ENCODE data around the gene DCC.
"Not testable (repeated sequence)": the region's sequence is repeated elsewhere in the genome, so short reads cannot be mapped to it uniquely, and the experiment has no call there.

The DCC gene

GRCh38 chr18:52348209-52348608 is 8.2 kb downstream of the DCC start:
- DNase-seq = no peak

- no peak for DNase-seq
These were observed 9.5 kb downstream of the DCC start for GRCh38 chr18:52349498-52349897.

GRCh38 chr18:52352920-52353319 is 12.9 kb downstream of the DCC start:
- DNase-seq = no peak

- no peak for DNase-seq
These were observed 13.6 kb downstream of the DCC start for GRCh38 chr18:52353589-52353988.

GRCh38 chr18:52363861-52364260 is 23.9 kb downstream of the DCC start:
- no peak for DNase-seq

- DNase-seq = not testable (repeated sequence)
These were observed 26.9 kb downstream of the DCC start for GRCh38 chr18:52366851-52367250.

GRCh38 chr18:52367953-52368742 is 28.2 kb downstream of the DCC start:
- DNase-seq = no peak

- DNase-seq = no peak
These were observed 30.8 kb downstream of the DCC start for GRCh38 chr18:52370841-52371240.

- no peak for DNase-seq
These were observed 36.1 kb downstream of the DCC start for GRCh38 chr18:52376104-52376503.

- no peak for DNase-seq
These were observed 37.1 kb downstream of the DCC start for GRCh38 chr18:52377094-52377493.

- no peak for DNase-seq
These were observed 46.3 kb downstream of the DCC start for GRCh38 chr18:52386306-52386705.

- no peak for DNase-seq
These were observed 47.2 kb downstream of the DCC start for GRCh38 chr18:52387175-52387574.

GRCh38 chr18:52391810-52392559 is 52.0 kb downstream of the DCC start:
- no peak for DNase-seq

GRCh38 chr18:52394602-52395001 is 54.6 kb downstream of the DCC start:
- no peak for DNase-seq

- no peak for DNase-seq
These were observed 55.3 kb downstream of the DCC start for GRCh38 chr18:52395146-52395852.

GRCh38 chr18:52401236-52401635 is 61.2 kb downstream of the DCC start:
- no peak for DNase-seq

GRCh38 chr18:52402814-52403213 is 62.8 kb downstream of the DCC start:
- DNase-seq = no peak

- no peak for DNase-seq
These were observed 63.5 kb downstream of the DCC start for GRCh38 chr18:52403291-52404021.

GRCh38 chr18:52408800-52409302 is 68.9 kb downstream of the DCC start:
- DNase-seq = no peak

GRCh38 chr18:52409727-52410126 is 69.7 kb downstream of the DCC start:
- no peak for DNase-seq

GRCh38 chr18:52415131-52415530 is 75.1 kb downstream of the DCC start:
- DNase-seq = no peak

GRCh38 chr18:52422985-52423601 is 83.1 kb downstream of the DCC start:
- no peak for DNase-seq
